NCI-H2029 treated with DMSO at 0.1 percent for 48 hours (cell line): ENCODE results near the gene DST.

Source experiments
- DNase-seq: peaks from one replicate; lab custom pipeline; 2025; lab: John Stamatoyannopoulos, UW

Gene DST

GRCh38 chr6:56535626-56536025, 107.1 kb downstream of the DST start:
- no peak for DNase-seq

GRCh38 chr6:56534680-56535419, 107.8 kb downstream of the DST start:
- DNase-seq = no peak

GRCh38 chr6:56532766-56533551, 109.7 kb downstream of the DST start:
- DNase-seq = no peak

- no peak for DNase-seq
These were observed 110.7 kb downstream of the DST start for GRCh38 chr6:56531839-56532595.

GRCh38 chr6:56529594-56530191, 113.0 kb downstream of the DST start:
- DNase-seq = no peak

GRCh38 chr6:56528412-56528841, 114.3 kb downstream of the DST start:
- DNase-seq = no peak

GRCh38 chr6:56527934-56528333, 114.8 kb downstream of the DST start:
- no peak for DNase-seq

- no peak for DNase-seq
These were observed 115.7 kb downstream of the DST start for GRCh38 chr6:56526860-56527544.

GRCh38 chr6:56525974-56526789, 116.5 kb downstream of the DST start:
- no peak for DNase-seq

- no peak for DNase-seq
These were observed 117.6 kb downstream of the DST start for GRCh38 chr6:56524891-56525703.

GRCh38 chr6:56522495-56523270, 120.0 kb downstream of the DST start:
- no peak for DNase-seq

GRCh38 chr6:56521976-56522375, 120.7 kb downstream of the DST start:
- no peak for DNase-seq

GRCh38 chr6:56521454-56521853, 121.2 kb downstream of the DST start:
- no peak for DNase-seq

- no peak for DNase-seq
These were observed 122.5 kb downstream of the DST start for GRCh38 chr6:56520218-56520617.

GRCh38 chr6:56518995-56519767, 123.5 kb downstream of the DST start:
- no peak for DNase-seq

GRCh38 chr6:56517155-56517745, 125.4 kb downstream of the DST start:
- DNase-seq = no peak

GRCh38 chr6:56516003-56516402, 126.7 kb downstream of the DST start:
- no peak for DNase-seq
